Cardiac fibroblast (primary cell): ENCODE measurements around the gene PTGS1.

Experiments
- DNase-seq, 2 donors: peaks; one replicate each; pipeline versions ENCODE4 v3.0.0 to v3.0.0-alpha.2; 2010; ENCODE audit warnings: low read depth in 2 of 2
- H3K4me3 ChIP-seq, 2 donors: replicated peaks in 1 of 2; 1 replicate in 1 of 2; 2 replicates in 1 of 2; pipeline ENCODE4 v1.5.1; 2011; ENCODE audit warnings: low read depth in 2 of 2, low read length in 2 of 2, mild to moderate bottlenecking in 2 of 2, moderate library complexity in 1 of 2
- CTCF ChIP-seq: IDR thresholded peaks from one replicate; pipeline ENCODE4 v1.5.1; 2011; ENCODE audit warnings: low read depth, mild to moderate bottlenecking, low read length, inconsistent platforms

The PTGS1 gene

DNA sequence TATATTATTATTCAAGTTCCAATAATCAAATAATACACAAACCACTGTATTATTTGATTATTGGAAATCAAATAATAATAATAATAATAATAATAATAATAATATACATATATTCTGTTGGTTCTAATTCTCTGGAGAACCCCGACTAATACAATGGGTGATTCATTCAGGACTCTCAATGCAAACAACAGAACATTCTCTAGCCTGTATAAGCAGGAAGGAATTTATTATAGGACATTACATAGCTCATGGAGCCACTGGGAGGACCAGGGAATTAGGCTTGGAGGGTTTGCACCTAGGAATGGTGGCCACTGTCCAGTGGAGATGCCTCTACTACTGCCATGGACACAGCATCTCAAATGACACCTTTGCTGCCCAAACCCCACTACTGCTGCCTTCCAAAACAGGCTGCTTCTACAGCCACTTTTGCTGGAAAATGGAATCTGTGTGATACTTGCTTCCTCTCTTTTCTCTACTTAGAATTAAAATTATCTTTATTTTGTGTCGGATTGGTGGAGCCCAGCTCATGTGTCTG lies 25.9 kb downstream of the PTGS1 start:
- TF ChIP-seq CTCF = no peak

GRCh38 chr9:122397749-122398148 lies 26.9 kb downstream of the PTGS1 start:
- peak in 1 of 2 donors; percentile 60 for DNase-seq

More for the DNA sequence above, 25.9 kb downstream of the PTGS1 start:
- DNase-seq = no peak
- H3K4me3 ChIP-seq = no peak overlapping the region

DNA sequence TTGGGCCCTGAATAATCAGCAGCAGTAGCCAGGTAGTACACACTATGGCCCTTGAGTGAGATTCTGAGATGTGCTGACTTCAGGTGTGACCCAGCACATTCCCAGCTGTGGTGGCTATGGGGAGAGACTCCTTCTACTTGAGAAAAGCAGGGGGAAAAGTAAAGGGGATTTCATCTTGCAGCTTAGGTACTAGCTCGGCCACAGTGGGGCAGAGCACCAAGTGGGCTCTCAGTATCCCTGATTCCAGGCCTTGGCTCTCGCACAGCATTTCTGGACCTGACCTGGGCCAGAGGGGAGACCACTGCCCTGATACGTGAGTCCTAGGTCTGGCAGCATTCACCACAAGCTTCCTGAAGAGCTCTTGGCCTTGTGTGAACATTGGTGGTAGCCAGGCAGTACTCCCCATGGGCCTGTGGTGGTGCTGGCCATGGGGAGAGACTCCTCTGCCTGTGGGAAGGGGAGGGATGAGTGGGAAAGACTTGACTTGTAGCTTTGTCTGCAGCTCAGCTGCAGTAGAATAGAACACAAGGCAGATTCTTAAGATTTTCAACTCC lies 27.6 kb downstream of the PTGS1 start:
- peak in 1 of 2 donors; percentile 65 for DNase-seq
- no peak overlapping the region for H3K4me3 ChIP-seq
- no peak for TF ChIP-seq CTCF

More at GRCh38 chr9:122397749-122398148, 26.9 kb downstream of the PTGS1 start:
- H3K4me3 ChIP-seq = no peak overlapping the region
- no peak for TF ChIP-seq CTCF

DNA sequence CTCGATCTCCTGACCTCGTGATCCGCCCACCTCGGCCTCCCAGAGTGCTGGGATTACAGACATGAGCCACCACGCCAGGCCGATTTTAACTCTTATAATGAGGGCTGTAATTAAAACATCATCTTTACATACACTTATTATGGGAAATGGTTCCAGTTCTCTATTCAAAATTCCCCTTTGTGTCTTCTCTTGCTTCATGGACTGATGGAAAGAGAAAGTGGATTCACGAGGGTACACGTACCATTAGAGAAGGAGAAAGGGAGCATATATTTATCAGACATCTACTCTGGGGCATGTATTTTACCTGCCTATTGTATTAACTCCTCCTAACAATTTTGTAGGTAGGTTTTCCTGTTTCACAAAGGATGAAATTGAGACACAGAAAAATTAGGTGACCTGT lies 31.1 kb downstream of the PTGS1 start:
- DNase-seq = no peak
- no peak for TF ChIP-seq CTCF
- H3K4me3 ChIP-seq = no peak overlapping the region

GRCh38 chr9:122402403-122402871 lies 31.6 kb downstream of the PTGS1 start:
- no peak overlapping the region for H3K4me3 ChIP-seq
- DNase-seq = peak; percentile 98 to 99
- TF ChIP-seq CTCF = no peak

DNA sequence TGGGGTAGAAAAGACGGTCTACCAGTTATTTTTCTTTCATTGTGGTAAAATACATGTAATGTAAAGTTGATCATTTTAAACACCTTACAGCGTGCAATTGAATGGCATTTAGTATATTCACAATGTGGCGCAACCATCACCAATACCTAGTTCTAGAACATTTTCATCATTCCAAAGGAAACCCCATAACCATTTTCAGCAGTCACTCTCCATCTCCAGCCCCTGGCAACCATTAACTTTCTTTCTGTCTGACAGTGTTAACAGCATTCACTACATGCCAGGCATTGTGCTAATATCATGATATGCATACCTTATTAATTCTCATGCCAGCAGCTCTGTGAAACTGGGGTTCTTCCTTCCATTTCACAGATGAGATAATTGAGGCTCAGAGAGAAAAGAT lies 32.0 kb downstream of the PTGS1 start:
- DNase-seq = peak in 1 of 2 donors; percentile 44
- no peak overlapping the region for H3K4me3 ChIP-seq
- TF ChIP-seq CTCF = no peak
